ENCODE results near the gene PDE4D.

The PDE4D gene

DNA sequence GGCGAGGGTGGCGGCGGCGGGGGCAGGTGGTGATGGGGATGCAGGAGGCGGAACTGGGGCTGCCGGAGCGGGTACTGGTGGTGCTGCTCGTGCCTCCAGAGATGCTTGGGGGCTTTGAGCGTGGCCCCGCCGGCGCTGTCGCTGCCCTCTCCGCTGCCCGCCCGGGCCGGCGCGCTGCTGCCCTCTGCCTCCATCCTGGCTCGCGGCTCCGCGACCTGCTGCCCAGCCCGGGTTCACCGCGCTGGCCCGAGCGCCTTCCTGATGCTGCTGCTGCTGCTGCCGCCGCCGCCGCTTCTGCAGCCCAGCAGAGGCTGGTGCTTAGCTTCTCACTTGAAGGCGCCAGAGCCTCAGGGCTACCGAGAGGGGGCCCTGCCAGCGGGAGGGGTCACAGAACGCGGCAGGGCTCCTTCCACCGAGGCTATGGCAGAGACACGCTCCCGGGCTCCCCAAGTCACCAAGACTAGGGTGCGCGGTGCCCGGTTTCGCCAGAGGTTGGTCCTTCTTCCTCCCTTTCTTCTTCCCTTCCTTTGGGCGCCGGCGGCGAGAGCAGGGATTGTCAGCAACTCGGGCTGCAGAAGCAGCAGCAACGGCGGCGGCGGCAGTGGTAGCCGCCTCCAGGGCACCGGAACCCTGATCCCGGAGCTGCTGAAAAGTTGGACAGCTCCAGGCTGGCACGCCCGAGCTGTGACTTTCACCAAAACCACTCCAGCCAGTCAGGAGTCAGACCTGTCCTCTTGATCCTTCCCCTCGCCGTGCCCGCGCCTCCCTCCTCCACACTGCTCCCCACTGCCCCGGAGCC is at the start of gene PDE4D:
TSS of gene PDE4D (minus strand) at position 298 of the 799 bp plus-strand sequence.
- no peak for DNase-seq

DNA sequence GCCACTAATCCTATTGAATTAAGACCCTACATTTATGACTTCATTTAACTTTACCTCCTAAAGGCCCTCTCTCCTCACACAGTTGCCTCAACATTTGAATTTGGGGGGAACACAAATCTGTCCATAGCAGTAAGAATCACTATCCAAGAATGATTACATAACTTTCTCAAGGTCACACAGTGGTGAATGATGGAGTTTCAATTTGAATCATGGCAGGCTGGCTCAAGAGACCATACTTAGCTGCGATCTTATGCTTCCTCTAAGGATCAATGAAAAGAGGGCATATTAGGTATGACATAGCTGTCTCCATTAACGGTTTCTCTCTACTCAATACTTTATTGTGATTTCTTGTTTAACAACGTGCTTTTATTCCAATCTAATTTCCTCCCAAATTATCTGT is 44.1 kb upstream of the PDE4D start:
- no peak for DNase-seq

DNA sequence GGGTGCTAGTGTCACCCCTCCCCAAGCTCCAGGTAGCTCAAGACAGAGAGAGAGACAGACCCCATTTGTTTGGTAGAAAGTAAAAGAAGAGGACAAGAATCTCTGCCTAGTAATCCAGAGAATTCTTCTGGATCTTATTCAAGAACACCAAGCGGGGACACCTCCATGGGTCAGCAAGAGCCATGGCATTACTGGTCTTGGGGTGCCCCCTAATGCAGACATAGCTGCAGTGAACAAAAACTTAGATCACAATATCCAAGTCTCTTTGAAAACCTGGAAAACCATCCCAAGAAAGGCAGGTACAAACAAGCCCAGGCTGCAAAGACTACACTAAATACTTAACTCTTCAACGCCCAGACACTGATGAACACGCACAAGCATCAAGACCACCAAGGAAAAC is 29.9 kb upstream of the PDE4D start:
- DNase-seq: no peak

DNA sequence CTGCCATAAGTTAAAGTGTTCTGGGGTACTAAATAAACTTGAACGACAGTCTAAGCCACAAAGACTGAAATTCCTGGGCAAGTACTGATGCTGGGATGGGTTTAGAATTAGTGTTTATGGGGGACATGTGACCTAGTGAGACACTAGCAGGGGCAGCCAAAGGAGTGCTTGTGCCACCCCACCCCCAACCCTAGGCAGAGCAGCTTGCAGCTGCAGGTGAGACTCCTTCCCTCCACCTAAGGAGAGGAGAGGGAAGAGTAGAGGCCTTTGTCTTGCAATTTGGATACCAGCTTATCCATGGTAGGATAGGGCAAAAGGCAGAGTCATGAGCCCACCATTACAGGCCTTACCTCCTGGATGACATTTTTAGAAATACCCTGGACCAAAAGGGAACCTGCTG is 28.7 kb upstream of the PDE4D start:
- DNase-seq: no peak

DNA sequence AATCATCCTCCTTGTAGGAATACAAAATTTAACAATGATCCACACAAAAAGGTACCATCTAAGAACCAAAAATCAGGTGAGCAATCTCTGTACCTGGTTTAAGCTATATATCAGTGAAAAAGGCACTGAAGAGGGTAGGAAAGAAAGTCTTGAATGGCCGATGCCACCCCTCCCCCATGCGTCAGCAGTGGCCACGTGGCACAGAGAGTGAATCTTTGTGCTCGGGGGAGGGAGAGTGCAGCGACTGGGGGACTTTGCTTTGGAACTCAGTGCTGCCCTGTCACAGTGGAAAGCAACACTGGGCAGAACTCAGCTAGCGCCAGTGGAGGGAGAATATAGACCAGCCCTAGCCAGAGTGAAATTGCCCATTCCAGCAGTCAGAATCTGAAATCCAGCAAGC is 28.3 kb upstream of the PDE4D start:
- no peak for DNase-seq

DNA sequence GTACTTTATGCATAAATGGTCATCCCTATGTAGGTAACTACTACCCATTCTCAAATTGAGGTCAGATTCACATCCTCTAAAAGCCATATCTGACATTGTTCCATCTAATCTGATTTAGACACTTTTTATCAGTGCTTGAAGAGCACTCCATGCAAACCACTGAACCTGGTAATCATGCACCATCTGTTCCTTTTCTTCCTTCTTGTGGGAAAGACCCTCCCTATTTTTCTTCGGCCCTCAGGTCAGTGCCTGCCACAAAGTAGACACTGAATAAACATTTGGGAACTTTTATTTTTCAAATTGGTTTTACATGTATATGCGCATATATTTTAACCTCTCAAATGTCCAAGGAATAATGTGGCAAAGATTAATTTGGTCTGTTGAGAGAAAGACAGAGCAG is 26.0 kb upstream of the PDE4D start:
- no peak for DNase-seq

DNA sequence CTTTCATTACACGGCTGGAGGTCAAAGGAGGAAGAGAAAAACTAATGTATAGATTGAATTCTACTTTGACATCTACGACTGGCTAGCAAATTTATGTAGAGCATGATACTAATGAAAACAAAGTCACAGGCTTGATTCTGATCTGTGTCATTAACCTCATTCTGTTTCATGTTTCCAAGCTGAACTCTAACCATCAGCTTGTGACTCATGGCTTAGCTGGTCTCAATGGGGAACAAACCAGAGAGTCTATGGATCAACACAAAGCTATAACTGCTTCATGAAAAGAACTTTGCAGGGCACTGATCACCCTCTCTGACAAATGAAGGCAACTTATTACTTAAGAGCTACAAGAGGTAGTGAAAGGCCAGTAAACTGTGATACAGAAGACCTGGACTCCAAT is 23.6 kb upstream of the PDE4D start:
- DNase-seq: no peak

DNA sequence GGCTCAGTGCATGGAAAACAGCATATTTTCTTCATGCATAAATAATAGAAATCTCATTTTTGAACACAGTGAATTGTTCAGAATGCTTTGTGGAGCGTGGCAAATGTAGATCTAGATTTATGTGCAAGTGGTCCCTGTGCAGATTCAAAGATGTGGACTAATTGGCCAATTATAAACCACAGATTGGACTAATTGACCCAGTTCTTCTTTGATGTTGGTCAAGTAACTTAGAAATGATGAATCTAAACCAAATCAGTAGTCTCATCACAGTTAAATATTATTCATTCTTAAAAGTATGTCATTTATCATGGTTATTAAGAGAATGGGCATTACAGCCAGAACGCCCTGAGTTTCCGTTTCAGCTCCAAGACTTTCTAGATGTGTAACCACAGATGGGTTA is 11.7 kb upstream of the PDE4D start:
- no peak for DNase-seq

DNA sequence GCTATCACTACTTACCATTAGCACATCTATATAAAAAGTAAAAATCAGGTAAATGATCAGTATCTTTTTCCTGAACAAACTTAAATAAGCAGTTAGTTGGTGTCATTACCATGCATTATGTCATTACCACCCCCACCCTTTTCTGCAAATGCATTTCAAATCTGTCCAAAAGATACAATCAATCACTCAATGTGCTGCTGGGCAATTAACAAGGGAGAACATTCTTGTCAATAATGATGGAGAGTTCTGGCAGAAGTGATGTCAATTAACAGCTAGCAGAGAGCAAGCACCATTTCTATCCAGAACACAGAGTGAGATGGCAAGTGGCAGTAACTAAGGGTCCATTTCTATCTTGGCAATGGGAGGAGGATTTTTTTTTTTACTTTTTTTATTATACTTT is 3.5 kb upstream of the PDE4D start:
- DNase-seq: no peak

DNA sequence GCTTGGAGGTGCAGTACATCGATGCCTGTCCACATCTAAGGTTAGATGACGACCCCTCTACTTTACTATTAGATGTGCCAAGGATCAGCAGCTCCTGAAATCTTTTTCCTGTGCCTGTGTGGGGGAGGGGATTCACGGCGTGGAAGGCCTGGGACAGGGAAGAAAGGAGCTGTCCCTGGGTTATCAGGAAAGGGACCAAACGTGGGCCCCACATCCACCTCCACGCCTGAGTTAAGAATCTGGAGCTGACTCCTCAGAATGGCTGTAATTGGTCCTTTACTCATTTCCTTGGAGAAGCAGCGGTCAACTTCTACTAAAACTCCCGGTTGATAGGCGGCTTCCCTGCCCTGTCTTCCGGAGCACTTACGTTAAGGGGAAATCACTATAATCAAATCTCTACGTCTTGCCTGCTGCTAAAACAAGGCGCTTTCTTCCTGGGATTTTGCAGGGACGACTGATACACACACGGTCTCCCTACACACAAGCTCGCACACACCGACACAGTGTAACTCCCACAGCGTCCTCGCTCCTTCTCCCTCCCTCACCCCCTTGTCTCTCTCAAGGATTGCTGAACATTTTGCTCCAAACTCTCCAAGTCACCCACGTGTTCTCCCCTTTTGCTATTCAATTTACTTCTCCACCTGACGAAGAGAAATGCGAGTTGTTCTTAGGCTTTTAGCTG is 1.4 kb downstream of the PDE4D start:
- no peak for DNase-seq

DNA sequence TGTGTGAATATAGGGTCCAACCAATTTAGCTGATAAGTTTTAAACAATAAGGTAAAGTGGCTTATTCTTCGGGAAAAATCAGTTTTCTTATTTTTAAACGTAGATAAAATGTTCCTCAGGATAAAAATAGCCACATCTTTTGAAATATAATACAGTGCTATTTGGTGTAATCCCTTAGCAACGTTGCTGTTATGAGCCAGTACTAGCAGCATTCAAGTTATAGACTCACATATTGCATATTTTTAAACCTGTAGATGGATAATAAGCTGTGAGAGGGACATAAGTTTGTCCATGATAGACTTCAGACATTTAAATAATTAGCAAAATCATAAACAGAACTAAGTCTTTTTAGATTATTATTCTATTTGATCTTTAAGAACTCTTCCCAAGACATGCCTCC is 6.3 kb downstream of the PDE4D start:
- DNase-seq: no peak

DNA sequence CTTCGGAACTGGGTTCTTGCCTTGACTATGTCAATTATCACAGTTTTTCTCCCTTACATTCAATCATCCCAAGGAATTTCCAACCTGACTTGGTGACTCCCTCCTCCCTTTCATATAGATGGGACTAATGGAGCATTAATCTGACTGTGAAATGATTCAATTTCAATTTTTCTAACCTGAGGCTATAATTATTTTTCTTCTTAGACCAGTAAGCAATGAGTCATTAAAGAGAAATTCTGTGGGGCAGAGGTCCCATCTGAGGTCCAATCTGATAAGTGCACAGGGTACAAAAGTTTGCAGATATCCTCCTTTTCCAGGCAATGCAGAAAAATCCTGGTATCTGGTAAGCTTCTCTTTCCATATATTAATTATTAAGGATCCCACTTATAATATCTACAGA is 18.9 kb downstream of the PDE4D start:
- no peak for DNase-seq

DNA sequence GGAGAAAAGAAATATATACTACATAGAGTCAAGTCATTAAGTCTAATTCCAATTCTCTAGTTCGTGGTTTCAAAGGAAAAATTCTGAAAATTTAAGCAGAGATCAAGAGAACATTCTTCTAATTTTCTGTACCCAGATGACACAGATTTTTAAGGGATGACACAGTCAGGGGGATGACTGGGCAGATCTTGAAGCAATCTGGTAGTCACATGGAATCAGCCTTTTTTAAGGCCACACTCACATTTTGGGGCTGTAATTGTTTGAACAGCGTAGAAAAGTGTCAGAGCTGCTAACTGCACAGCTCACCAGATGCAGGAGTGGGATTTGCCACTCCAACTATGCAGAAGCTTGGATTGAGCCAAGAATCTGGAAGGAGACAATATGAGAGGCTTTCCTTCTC is 20.4 kb downstream of the PDE4D start:
- DNase-seq: no peak

DNA sequence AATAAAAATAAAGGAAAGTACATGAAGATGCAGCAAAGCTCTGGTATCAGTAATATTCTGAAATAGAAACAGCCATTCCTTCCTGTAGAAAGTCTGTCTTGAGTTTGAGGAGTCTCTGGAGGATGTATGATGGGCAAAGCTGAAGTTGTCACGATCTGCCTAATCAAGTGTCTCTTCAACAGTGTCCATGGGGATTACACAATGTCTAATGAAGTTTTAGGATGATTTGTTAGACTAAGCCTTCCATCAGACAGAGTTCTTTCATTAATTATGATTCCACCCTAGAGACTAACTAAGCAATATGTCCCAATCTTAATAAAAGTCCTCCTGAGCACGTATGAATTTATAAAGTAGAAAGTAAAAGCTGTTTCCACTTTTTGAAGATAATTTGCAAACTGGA is 26.9 kb downstream of the PDE4D start:
- no peak for DNase-seq

DNA sequence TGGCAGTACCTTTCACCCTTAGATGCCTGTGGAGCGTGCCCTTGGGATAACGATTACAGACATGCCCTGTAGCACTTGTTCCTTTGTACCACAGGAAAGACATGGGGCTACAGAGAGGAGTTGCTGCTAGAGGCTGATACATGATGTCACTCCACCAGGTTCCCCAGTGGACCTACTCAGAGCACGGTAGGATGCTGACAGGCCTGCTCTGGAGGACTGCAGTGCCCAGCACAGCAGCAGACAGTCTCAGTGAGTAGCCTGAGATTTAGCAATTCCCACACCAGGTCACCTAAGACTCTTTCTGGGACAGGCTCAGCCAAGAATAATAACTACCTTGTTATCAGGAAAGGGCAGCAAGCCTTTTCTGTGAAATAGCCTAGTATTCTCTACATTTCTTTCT is 28.8 kb downstream of the PDE4D start:
- DNase-seq: no peak

DNA sequence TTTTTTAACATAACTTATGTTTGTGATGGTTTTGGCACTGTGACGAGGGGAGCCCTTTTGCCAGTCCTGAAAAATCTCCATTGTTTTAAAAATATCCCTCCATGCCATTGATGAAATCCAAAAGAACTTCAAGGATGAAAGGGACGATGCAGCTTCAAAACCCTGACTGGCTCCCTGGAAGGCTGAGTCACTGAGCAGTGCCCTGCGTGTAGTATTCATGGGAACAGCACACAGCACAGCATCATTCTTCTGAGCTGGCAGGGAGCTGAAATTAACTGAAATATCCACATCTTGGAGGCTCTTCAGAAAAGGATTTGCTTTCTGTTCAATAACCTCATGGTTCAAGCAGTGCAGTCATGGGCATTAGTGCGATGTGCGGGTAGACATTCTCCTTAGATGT is 29.7 kb downstream of the PDE4D start:
- no peak for DNase-seq

DNA sequence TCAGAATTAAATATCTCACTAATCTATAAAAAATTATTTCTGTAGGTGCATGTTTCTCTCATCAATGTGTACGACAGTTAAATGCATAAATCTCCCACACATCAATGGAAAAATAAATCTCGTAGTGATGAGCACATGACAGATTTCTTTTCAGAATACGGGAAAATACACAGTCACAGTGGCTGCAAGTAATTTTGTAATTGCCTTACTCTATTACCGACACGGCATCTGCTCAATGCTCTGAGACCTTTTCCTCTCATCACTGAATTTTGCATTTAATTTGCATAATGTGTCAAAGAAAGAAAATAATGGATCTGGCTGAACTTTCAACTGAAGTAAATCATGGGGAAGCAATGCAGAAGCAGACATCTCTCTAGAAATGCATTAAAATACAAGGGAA is 37.2 kb downstream of the PDE4D start:
- DNase-seq: no peak

DNA sequence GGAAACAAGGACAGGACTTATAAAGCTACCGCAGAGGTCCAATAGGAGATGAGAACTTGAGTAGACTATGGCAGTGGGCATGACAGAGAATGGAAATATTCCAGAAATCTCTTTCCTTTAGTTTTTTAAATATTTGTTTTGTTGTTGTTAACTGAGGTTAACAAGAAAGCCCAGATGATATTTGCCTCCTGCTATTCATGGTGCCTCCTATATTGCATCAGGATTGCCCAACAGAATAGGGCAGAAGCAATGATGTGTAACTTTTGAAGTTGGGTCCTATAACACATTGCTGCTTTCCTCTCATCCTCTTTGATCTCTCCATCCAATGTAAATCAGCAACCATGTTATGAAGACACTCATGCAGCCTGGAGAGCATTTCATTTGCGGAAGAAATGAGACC is 42.8 kb downstream of the PDE4D start:
- DNase-seq: no peak

DNA sequence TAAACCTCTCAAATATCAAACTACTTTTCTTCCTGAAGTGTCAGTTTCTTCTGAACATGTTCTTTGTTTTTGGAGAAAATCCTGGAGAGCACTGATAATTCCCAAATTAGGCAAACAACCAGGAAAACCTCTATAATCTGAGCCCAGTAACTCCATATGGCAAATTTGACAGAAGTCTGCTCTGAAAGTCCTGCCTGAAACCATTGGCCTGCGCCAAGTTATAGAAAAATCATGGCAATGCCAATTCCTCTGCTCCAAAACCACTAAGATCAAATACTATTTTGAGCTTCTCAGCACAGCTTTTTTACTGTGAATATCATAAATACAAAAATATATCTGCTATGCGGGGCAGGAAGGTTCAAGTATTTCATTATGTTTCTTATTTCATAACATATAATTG is 45.9 kb downstream of the PDE4D start:
- no peak for DNase-seq

DNA sequence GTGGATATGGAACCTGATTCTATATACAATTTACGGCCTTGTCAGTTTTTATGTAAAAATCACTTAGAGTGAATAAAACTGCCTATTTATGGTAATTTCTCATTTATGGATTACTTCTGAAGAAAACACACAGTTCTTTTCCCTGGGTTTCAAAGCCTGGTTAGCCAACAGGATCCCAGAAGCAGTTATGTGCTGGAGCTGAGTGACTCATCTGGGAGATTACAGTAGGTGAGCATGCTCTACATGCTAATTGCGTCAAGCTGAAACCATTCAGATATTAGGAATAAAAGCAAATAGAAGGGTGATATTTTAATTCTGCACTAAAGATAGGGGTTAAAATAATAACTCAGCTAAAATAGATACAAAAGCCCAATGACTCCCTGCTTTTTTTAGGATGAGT is 47.8 kb downstream of the PDE4D start:
- no peak for DNase-seq

DNA sequence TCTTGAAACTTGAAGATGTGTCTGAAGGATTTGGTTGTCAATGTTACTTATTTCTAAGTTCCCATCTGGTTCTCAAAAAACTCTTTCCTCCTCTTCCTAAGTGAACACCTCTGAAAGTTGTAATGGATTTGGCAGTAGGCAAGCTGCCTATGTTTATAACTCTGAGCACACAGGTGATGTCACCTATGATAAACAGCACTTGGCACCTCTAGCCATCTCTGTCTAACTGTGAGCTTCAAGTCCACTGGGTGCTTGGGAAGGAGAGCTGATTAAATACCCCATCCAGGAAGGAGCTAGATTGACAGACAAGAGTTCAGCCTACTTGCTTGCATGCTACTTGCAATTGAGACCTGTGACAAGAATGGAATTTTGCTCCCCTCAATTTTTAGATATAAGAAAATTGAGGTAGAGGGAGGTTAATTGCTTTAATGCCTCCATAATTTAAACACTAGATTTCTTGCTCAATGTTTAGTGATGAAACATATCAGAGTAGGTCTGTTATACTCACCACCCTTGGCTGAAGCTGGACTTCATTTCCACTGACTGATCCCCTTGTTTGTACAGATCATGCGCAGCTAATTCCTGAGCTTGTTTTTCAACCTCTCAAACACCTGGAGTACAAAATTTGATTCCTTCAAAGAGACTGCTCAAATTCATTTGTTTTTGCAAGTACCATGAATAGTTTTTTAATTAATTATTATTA is 49.9 kb downstream of the PDE4D start:
- DNase-seq: no peak

DNA sequence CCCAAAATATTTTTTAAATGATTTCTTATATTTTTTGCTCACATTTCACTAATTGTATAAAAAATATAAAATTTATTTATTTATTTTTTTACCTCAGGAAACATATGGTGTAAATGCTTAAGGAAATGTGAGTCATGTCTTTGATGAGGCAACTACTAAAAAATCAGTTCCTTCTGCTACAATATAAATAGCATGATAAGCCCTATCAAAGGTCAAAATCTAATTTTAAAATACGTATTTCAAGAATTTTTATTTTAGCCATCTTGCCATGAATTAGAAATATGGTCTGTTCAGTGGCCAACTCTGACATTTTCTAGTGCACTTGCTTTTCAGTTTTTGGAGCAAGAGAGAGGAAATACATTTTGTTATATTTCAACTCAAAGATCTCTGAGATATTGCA is 50.5 kb downstream of the PDE4D start:
- no peak for DNase-seq

DNA sequence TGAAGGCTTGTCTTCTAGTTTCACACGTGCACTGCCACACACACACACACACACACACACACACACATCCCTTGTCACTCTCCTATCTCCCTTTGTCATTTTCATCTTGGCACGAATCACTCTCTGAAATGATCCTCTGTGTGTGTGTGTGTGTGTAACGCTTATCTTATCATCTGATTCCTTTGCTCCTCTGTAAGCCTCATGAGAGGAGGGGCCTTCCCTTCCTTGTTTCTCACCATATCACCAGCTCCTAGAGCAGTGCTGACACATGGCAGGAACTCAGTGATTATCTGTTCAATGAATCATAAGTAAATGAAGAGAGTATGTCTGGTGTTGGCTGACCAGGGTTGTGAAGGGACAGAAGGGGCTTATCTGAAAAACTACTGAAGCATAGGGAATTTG is 53.3 kb downstream of the PDE4D start:
- DNase-seq: no peak

DNA sequence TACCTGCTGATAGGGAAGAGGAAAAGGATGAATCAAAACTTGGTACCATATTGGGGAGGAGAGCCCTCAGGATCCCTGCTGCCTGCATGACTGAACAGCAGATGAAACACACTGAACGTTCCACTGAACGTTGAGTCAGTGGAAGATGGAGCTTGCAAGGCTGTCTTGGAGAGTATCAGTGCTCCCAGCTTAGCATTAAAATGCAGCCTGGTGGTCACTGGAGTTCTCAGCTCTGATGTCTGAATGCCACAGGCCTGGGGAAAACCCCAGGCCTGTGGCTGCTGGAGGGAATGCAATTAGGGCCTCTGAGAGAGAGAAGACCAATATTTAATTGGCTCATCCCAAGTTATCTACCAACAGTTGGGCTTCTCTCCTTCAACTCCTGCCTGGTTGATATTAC is 54.5 kb downstream of the PDE4D start:
- no peak for DNase-seq
